ENCODE measurements around the gene EDAR. TPM values are rescaled to one million over a fixed set of nuclear protein-coding genes. Genes with fewer than 3 reads are reported as not detected.

The EDAR gene
- total and polyA plus RNA-seq, 2 of the 4 experiments (the other 2 are of a cell fraction), result not detected

- in situ Hi-C loops (cut with MboI; ENCODE audit: low sequenced_read_pairs) (no loop called here), intact Hi-C loops (cut with micrococcal nuclease) (loop anchor here (10.0 kb wide), 1 partner anchor 57 kb away; the partner anchor contains the start of gene EDAR), dilution Hi-C loops (cut with HindIII; ENCODE audit: low sequenced_read_pairs, unreplicated experiment) (no loop called here)
- Histone ChIP-seq H3K9ac (ENCODE audit: low read depth, low read length) (no peak overlapping the region), H2BK15ac (ENCODE audit: low read depth, low read length) (no peak overlapping the region), H2AK5ac (ENCODE audit: low read depth, low read length) (no peak overlapping the region), H3K14ac (replicated peaks; ENCODE audit: low read depth, low read length) (no peak overlapping the region), H2BK5ac (ENCODE audit: low read depth, low read length, poor library complexity, severe bottlenecking) (no peak overlapping the region), H2BK20ac (ENCODE audit: low read depth, low read length) (no peak overlapping the region), H4K91ac (ENCODE audit: insufficient read depth, low read depth, low read length) (no peak overlapping the region), H3K4ac (ENCODE audit: low read depth, low read length) (no peak overlapping the region), H2BK120ac (ENCODE audit: low read depth, low read length) (no peak overlapping the region), H3K18ac (ENCODE audit: low read depth, low read length) (no peak overlapping the region), H3K4me1 (ENCODE audit: control insufficient read depth, insufficient read depth, low read length) (no peaks in the 10 kb centered on the region), H3K56ac (ENCODE audit: extremely low read depth, insufficient read depth, low read length) (no peak overlapping the region), H4K8ac (ENCODE audit: low read depth in 2 of 2, low read length in 2 of 2) (no peak overlapping the region), H3K9me3 (ENCODE audit: control insufficient read depth, insufficient read depth, low read length) (no peaks in the 10 kb centered on the region), H2AK9ac (replicated peaks; ENCODE audit: low read depth, low read length, poor library complexity) (no peak overlapping the region), H4K20me1 (ENCODE audit: insufficient read depth, low read length) (peaks cover 6% of the 10 kb centered on the region; the same call in 1 of the 2 replicates), H3K27ac (ENCODE audit: insufficient read depth, low read length) (no peak overlapping the region), H4K5ac (ENCODE audit: low read depth, low read length) (no peak overlapping the region), H2AFZ (replicated peaks; ENCODE audit: low read length, poor library complexity) (no peak overlapping the region), H3K36me3 (ENCODE audit: control insufficient read depth, insufficient read depth, low read length) (no peaks in the 10 kb centered on the region), H3K4me3 (ENCODE audit: insufficient read depth, low read depth, low read length) (no peak overlapping the region), H3K79me1 (ENCODE audit: low read depth in 1 of 2, low read length in 2 of 2) (no peaks in the 10 kb centered on the region), H3K4me2 (ENCODE audit: low read depth, low read length) (no peak overlapping the region), H3K27me3 (ENCODE audit: control insufficient read depth, insufficient read depth, low read length) (peaks cover 81% of the 10 kb centered on the region), H3K23ac (ENCODE audit: low read depth, low read length) (no peak overlapping the region), H3K9me1 (ENCODE audit: insufficient read depth, low read length) (0 out of 2 replicates have a peak, but pooled peaks cover 3% of the 10 kb centered on the region)
- ATAC-seq (ENCODE audit: low read depth) (no peak), DNase-seq (no peak)
- BruUV-seq (replicated peaks), result no TSS peak
- ChIA-PET CTCF (no interaction called here), POLR2A (ENCODE audit: unreplicated experiment) (no interaction called here)
- TF ChIP-seq RCOR1 (IDR thresholded peaks at IDR 0.05; ENCODE audit: insufficient replicate concordance, low read length) (no peak), NFE2L2 (IDR thresholded peaks at IDR 0.05; ENCODE audit: low read depth, low read length) (no peak), CEBPB (IDR thresholded peaks at IDR 0.05; ENCODE audit: low read depth, low read length) (no peak), BHLHE40 (IDR thresholded peaks at IDR 0.05; ENCODE audit: low read depth, low read length) (no peak), FOS (IDR thresholded peaks at IDR 0.05; ENCODE audit: low read depth, low read length) (no peak), MXI1 (IDR thresholded peaks at IDR 0.05; ENCODE audit: borderline replicate concordance, low read depth, low read length) (no peak), POLR2A (IDR thresholded peaks at IDR 0.05; ENCODE audit: low read depth, low read length) (no peak), MAZ (IDR thresholded peaks at IDR 0.05; ENCODE audit: borderline replicate concordance, low read depth, low read length) (no peak), SMC3 (IDR thresholded peaks at IDR 0.05; ENCODE audit: low read depth, low read length) (no peak), MAFK (IDR thresholded peaks at IDR 0.05; ENCODE audit: low read depth, low read length) (no peak), RFX5 (IDR thresholded peaks at IDR 0.05; ENCODE audit: low read depth, low read length) (no peak), CHD1 (IDR thresholded peaks at IDR 0.05; ENCODE audit: low read depth, low read length) (no peak), RAD21 (IDR thresholded peaks at IDR 0.05; ENCODE audit: low read length) (no peak), CTCF (conservative IDR thresholded peaks at IDR 0.05; ENCODE audit: low read depth, low read length) (no peak)
- TF ChIP-seq, protein P1, sequence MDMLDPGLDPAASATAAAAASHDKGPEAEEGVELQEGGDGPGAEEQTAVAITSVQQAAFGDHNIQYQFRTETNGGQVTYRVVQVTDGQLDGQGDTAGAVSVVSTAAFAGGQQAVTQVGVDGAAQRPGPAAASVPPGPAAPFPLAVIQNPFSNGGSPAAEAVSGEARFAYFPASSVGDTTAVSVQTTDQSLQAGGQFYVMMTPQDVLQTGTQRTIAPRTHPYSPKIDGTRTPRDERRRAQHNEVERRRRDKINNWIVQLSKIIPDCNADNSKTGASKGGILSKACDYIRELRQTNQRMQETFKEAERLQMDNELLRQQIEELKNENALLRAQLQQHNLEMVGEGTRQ (IDR thresholded peaks at IDR 0.05; ENCODE audit: low read depth, low read length), result no peak
- TF ChIP-seq, protein P2, sequence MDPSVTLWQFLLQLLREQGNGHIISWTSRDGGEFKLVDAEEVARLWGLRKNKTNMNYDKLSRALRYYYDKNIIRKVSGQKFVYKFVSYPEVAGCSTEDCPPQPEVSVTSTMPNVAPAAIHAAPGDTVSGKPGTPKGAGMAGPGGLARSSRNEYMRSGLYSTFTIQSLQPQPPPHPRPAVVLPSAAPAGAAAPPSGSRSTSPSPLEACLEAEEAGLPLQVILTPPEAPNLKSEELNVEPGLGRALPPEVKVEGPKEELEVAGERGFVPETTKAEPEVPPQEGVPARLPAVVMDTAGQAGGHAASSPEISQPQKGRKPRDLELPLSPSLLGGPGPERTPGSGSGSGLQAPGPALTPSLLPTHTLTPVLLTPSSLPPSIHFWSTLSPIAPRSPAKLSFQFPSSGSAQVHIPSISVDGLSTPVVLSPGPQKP (IDR thresholded peaks at IDR 0.05; ENCODE audit: borderline replicate concordance, low read depth, low read length), result no peak
- 93% methylated on average over 2 of the region's 7 CpGs; no CpG with 5 or more reads in 1 of the 2 experiments for WGBS, 2 experiments (ENCODE audit: extremely low coverage in 2 of 2, insufficient read length in 1 of 2)
Observed at GRCh38 chr2:108927405-108927804, 61.6 kb downstream of the EDAR start.

Measured in IMR-90 (cell line).